Measurements from ENCODE around the gene C1QTNF9.

GRCh38 chr13:24261566-24261965 is 47.8 kb upstream of the C1QTNF9 start:
- TF ChIP-seq L3MBTL2 (conservative IDR thresholded peaks at IDR 0.05) (no peak), CTBP1 (IDR thresholded peaks at IDR 0.05; ENCODE audit: borderline replicate concordance) (no peak), LEF1 (IDR thresholded peaks at IDR 0.05; ENCODE audit: borderline replicate concordance) (no peak), FOXA1 (IDR thresholded peaks at IDR 0.05) (no peak), ELF4 (IDR thresholded peaks at IDR 0.05) (no peak)
